Iris pigment epithelial cell (primary cell): Measurements from ENCODE around the gene SLC66A2.

Experiments used
- DNase-seq: peaks from one replicate; pipeline ENCODE4 v3.0.0-alpha.2; 2011; ENCODE audit warnings: low read depth

SLC66A2 gene

DNA sequence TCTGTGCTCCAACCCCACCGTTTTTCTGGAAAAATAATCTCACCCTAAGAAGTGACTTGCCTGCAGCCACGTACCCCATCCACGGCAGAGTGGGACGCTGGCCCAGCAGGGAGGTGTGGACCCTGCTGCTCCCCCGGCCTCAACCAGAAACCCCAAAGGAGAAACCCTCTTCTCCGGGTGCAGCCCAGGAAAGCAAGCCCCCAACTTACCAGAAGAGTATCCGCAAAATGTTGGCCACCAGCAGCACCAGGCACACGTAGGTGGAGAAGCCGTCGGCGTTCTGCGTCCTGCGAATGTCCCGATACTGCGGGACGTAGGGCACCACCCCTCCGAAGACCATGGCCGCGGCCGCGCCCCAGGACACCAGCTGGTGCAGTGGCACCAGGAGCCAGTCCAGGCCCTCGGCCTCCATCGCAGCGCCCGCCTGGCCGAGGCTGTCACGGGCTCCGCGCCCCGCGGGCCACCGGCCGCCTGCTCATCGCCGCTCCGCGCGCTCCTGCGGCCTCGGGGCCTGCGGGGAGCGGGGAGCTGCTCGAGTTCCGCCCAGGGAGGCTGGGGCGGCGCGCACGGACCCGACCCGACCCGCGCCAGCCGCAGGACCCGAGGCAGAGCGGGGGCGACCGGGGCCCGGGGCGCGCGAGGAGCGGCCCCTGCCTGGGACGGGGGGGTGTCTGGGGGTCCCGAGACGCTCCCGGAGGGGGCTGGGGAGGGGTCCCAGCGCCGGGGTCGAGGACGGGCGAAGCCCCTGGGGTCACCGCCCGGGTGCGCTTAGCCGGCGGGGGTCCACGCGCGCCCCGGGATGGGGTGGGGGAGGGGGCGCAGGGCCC is 725 bp downstream of the SLC66A2 start:
- DNase-seq: peak; percentile 28

DNA sequence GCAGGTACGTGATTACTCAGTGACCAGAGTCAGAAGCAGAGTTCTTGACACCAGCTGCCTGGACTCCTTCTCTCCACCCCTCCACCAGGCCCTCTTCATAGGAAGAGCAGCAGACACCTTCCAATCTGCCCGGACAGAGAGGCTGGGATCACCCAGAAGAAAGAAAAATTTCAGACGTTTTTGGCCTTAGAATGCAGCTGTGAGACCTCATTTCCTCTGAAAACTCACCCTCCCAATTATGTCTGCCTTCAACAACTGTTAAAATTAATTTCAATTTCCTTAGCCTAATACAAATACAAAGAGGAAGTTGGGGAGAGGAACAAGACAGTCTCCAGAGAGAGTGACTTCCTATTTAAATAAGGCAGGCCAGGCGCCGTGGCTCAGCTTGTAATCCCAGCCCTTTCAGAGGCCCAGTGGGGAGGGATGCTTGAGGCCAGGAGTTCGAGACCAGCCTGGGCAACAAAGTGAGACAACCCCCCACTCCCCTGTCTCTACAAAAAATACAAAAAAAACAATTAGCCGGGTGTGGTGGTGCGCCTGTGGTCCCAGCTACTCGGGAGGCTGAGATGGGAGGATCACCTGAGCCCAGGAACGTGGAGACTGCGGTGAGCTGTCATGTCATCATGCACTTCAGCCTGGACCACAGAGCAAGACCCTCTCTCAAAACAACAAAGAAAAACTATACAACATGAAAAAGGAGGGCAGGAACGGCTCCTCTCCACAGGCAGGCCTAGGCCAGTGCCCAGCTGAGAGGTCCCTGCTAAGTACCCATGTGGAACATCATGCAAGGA is 1.6 kb downstream of the SLC66A2 start:
- DNase-seq: no peak

DNA sequence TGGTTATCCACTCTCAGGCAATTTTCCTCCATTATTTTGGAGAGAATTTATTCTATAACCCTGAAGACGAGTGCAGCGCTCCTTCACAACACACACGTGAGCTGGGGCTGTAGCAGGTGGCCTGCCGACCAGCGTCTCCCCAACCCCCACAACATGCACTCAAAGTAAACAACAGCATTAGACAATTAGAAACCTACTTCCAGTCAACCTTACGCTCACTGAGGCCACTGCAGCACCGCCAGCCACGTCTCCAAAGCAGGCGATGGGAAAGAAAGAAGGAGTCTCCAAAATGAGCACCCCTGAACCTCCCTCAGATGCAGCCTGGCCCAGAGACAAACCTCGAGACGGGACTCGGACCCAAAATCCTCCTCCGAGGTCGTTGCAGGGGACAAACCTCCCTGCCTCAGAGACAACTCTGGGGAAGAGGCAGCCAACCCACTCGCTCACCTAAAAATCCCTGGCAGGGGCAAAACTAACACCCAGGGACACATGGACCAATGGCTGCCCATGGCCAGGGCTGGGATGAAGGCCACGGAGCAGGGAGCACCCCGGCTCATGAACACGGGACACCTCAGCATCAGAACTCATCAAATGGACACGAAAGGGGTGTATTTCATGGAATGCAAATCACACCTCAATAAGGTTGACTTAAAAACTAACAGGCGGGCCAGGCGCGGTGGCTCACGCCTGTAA is 2.6 kb downstream of the SLC66A2 start:
- no peak for DNase-seq

DNA sequence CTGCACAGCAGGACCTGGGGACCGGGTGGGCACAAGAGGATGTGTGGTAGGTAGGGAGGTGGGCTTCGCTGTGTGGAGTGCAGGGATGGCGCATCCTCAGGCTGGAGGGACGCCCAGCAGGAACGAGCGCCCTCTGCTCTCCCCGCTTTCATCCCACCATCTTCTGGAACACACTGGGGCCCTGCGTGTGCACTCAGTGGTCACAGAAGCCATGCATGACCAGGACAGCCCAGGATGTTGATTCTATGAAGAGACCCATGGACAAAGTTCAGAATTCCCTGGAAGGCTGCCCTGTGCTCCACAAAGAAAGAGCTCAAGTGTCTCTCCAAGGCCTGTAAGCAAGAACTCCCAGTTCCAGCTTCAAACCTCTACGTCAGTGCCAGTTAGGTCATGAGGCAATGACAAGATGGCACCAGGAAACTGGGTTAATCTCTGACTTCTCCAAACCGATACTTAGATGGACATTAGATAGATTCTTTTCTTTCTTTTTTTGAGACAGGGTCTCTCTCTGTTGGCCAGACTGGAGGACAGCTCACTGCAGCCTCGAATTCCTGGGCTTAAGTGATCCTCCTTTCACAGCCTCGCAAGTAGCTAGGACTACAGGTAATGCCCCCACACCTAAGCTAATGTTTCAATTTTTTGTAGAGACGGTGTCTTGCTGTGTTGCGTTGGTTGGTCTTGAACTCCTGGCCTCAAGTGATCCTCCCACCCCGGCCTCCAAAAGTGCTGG is 3.4 kb downstream of the SLC66A2 start:
- DNase-seq: no peak

DNA sequence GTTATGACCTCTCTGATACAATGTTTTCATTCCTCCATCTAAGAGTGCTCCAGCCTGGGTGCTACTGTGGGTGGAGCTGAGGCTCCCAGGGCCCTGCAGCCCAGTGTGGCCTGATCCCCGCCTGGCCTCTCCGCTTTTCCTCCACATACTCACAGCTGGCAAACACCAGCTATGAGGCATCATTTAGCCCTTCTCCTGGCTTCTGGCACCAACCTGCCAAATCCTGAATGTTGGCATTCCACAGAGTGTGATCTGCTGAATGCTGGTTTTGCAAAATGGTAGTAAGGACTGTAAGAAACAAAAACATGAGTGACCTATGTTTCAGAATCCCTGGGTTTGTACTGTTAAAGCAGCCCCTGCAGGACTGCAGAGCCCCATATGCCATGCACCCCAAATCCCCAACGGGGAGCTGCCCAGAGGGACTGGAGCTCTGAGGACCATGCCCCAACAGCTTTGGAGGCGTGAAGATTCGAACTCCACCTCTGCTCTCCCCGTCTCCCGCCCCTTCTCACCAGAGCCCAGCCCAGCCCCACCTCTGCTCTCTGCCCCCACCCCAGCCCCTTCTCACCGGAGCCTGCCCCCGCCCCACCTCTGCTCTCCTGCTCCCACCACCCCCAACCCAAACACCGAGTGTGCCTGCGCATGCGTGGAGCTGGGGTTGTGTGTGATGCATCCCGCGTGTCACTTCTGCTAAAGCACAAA is 4.2 kb downstream of the SLC66A2 start:
- no peak for DNase-seq

DNA sequence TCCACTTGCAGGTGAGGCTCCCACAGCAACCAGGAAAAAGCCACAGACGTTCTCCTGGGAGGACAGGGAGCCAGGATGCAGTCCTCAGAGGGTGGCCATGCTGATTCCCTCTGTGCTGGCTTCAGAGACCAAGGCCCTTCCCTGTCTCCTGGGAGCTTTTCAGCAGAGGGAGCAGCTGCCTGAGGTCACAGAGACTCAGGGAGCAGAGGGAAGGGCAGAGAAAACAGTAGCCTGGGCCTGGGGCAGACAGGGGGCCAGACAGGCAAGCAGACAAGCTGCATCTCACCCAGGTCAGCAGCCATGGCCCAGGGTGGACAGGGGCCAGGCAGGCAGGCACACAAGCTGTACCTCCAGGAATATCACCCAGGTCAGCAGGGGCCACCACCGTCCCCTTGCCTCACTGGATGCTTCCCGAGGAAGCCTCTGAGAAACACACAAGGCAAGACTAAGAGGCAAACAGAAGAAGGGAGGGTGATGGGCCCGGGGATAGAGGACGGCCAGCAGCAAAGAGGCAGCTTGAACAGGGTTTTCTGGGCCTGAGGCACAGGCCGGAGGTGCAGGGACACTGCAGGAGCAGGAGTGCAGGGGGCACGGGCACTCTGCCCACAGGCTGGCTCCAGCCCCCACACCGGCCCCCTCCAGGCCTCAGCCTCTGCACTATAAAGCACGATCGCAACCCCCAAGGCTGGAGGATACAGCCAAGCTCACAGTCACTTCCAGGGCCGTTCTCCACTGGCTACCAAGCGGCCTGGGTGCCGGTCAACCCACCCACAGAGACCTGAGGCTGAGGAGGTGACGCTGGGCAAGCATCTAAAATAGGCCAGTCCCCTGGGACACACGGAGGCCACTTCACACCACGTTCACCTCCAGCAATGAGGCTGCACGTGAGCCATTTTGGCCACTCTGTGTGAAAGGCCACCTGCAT is 6.1 kb downstream of the SLC66A2 start:
- no peak for DNase-seq

DNA sequence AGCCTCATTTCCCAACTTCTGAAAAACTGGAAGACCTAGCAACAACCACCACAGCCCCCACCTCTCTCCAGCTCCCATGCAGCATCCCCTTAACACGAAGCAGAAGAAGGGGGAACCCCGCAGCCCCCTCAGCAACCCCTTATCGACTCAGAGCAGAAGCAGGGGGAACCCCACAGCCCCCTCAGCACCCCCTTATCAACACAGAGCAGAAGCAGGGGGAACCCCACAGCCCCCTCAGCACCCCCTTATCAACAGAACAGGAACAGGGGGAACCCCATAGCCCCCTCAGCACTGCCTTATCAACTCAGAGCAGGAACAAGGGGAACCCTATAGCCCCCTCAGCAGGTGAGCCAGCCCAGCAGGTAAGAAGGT is 6.7 kb downstream of the SLC66A2 start:
- no peak for DNase-seq

DNA sequence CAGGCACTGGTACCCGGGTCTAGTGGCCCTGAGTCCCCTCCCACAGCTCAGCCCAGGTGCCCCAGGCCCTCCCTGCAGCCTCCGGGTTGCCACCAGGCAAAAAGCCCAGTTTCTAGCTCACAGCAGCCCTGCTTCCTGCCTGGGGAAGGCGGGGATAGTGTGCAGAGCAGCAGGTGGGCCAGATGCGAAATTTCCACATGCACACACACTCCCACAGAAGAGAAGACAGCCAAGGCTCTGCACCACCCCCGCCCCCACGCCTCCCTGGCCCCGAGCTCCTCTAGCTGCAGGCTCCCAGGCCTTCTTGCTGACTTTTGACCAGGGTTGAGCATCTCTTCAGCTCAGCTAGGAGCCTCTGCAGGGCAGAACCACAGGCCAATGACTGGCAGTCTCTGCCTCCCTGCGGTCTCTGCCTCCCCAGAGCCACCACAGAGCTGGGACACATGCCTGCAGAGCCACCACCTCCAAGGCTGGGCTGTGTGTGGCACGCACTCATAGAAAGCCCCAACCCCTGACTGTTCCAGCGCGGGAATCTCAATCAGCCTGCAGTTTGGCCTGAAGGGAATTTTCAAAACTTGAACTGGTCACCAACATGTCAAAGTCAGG is 7.2 kb downstream of the SLC66A2 start:
- DNase-seq: no peak

DNA sequence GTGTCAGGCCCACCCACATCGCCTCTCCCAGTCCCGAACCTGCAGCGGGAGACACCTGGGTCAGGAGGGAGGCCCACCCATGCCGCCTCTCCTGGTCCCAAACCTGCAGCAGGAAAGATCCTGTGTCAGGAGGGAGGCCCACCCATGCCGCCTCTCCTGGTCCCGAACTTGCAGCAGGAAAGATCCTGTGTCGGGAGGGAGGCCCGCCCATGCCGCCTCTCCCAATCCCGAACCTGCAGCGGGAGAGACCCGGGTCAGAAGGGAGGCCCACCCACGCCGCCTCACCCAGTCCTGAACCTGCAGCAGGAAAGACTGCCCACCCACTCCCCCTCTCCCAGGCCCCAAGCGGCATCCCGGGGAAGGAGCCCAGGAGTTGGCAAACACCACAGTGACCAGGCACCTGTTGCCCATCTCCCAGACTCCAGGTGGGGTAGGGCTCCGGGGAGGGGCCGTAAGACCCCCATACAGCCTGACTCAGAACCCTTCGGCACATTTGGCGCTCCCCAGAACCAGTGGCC is 7.8 kb downstream of the SLC66A2 start:
- DNase-seq: no peak

DNA sequence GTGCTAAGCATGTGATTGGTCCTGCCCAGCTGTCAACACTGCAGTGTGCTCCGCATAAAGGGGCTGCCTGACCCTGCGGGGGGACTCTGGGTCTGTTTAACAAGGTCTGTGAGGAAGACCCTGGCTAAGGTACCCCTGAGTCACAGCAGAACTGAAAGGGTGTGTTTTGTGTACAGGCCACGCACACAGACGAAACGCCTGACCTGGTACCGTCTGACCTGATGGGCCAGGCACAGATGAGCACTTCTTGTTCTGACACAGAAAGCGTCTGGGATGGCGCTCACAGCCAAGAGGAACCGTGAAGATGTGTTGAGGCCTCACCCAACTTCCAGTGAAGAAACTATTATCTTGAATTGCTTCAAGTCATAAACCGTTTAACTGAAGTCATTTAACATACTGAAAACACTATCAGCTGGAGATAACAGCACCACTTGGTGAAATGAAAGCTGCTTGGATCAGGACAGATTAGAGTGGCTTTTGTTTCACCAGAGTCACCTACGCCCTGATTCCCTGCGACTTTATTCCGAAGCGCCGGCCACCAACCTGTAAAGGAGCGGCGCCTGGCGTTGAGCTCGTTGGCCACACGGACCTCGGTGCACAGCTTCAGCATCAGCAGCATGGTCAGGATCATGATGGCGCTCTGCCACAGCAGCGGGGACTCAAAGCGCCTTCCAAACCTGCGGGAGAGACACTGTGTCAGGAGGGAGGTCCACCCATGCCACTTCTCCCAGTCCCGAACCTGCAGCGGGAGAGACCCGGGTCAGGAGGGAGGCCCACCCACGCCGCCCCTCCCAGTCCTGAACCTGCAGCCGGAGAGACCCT is 8.5 kb downstream of the SLC66A2 start:
- DNase-seq: no peak

DNA sequence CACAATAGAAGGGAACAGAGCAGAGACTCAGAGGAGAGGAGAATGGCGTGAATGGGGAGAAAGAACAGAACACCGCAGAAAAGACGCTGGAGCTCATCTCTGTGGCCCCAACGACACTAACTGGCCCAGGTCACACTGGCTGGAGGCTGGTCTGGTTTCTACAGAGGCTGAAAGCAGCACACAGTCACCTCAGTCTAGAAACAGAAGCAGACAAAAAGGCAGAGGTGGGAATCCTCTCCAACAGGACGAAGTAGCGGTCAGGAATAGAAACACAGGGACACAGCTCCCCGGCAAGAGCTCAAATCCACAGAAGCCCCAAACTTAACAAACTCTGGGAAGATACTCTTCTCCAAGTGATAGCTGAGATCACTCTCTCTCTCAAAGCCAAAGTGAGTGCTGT is 9.2 kb downstream of the SLC66A2 start:
- no peak for DNase-seq

DNA sequence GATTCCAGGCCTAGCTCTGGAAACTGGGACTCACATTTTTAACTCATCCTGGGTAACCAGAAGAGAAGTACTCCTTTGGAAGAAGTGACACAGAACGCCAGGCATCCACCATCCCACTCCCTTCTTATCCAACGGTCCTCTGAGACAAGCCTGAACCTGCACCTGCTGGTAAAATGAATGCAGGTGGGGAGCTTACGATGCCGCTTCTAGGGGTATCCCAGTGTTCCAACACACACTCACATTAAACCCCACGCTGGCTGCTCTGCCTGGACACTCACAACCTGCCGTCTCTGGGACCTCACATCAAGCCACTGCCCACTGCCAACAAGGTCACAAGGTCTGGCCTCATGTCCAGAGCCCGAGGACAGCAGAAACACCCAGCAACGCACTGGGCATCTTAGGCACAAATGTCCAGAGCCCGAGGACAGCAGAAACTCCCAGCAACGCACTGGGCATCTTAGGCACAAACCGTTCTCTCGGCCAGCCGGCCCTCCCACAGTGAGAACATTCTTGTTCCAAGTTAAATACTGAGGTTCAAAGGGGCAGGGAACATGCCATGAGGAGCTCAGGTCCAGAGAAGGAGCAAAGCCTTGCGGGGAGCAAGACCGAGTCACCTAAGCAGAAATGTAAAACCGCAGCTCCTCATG is 9.9 kb downstream of the SLC66A2 start:
- DNase-seq: no peak

DNA sequence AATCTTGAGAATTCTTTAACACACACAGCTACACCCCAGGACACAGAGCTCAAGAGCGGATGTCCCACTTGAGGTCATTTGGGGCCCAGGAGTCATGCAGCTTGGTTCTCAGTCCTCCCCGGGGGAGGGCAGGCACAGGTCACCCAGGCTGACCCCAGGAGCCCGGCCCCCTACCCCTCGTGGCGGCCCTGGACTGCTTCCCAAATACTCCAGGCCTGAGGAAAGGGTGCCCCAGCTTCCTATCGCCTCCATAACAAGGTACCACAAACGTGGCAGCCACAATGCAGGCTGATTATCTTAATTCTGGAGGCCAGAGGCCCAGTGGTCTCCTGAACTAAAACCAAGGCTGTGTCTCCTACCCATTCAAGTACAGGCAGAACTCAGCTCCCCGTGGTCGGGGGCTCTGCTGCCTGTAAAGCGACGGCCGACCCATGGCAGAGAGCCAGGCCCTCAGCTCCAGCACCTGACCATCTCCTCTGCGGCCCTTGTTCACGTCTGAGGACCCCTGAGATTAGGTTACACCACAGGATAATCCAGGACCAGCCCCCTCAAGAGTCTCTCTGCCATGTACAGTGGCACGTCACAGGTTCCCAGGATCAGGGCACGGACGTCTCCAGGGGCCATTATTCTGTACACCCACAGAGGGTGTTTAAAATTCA is 10.5 kb downstream of the SLC66A2 start:
- no peak for DNase-seq

DNA sequence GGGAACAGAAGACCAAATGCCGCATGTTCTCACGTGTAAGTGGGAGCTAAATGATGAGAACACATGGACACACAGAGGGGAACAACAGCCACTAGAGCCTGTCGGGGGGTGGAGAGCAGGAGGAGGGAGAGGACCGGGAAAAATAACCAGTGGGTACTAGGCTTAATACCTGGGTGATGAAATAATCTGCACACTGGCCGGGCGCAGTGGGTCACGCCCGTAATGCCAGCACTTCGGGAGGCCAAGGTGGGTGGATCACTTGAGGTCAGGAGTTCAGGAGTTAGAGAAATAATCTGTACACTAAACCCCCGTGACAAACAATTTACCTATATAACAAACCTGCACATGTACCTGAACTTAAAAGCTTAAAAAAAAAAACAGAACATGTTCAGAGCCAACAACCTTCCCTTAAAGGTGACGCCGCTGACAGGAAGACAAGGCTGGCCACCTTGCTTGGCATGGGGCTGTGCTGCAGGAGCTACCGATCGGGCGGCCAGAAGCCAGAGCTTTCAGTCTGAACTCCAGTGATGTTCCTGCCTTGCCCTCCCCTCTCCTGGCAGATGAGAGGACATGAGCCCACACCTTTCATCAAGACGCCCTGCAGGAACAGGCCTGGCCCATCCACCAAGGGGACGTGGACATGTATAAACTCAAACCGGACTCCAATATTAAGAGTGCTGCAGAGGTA is 11.2 kb downstream of the SLC66A2 start:
- no peak for DNase-seq

DNA sequence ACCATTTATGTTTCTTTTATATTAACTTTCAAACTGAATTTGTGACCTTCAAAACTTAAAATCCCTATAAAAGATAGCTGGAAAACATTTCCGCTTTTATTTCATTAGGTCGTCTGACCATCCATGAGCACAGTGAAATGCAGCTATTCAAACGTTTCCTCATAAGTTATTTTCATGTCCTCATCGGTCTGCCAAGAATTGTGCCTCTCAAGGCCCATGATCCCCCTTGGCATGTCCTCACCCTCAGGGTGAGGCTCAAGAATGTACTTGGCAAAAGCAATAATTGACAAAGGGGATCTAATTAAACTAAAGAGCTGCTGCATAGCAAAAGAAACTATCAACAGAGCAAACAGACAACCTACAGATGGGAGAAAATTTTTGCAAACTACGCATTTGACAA is 12.4 kb downstream of the SLC66A2 start:
- DNase-seq: no peak

DNA sequence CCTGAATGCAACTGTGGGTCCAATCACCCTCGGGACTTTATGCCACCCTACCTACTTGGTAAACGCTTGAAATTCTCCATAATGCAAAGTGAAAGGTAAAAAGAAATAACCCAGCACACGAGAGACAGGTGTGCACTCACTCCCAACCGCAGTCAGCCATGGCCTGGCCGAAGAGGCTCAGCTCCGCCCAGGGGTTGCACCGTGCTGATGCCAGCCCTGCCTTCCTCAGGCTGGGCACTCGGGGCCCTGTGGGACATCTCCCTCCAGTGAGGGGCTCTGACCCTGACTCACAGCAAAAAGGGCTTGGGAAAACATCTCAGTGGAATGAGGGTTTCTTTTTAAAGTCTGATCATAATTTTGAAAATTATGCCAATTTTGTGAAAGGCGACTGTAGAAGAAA is 13.3 kb downstream of the SLC66A2 start:
- no peak for DNase-seq
